ENCODE data around the gene DUSP22.

- TF ChIP-seq POLR2A (IDR thresholded peaks at IDR 0.05) (no peak), CTCF (IDR thresholded peaks at IDR 0.05) (no peak)
These were observed 5.4 kb upstream of the DUSP22 start for GRCh38 chr6:286681-287488.
